Neural cell (in vitro differentiated cells): Measurements from ENCODE around the gene B4GALNT3. TPM values are rescaled to one million over a fixed set of nuclear protein-coding genes. Genes with fewer than 3 reads are reported as not detected.

Source experiments
- H2AFZ ChIP-seq: fragments of 200-600, 300-800 bp; sonication (generic), shearing (Covaris generic); 2 replicates; pipeline ENCODE4 v1.6.0; 2014; ENCODE audit warnings: low read depth, mild to moderate bottlenecking, antibody characterized with exemption, low read length, moderate library complexity
- H3F3A ChIP-seq: fragments of 200-600 bp; shearing (Covaris generic); 2 replicates; pipeline ENCODE4 v1.6.1; 2016; ENCODE audit warnings: mild to moderate bottlenecking, moderate library complexity, mixed read lengths, antibody characterized with exemption, low read length; ENCODE audit not compliant: insufficient read depth, poor library complexity, severe bottlenecking
- H3K27ac ChIP-seq: fragments of 200-600, 300-800 bp; sonication (generic), shearing (Covaris generic); 2 replicates; pipeline ENCODE4 v1.5.1; 2014; ENCODE audit warnings: mild to moderate bottlenecking, low read length, moderate library complexity
- H3K27me3 ChIP-seq: fragments of 300-800, 200-600 bp; sonication (generic), shearing (Covaris generic); 2 replicates; pipeline ENCODE4 v1.6.0; 2014; ENCODE audit warnings: mild to moderate bottlenecking, low read depth, low read length, moderate library complexity; ENCODE audit not compliant: insufficient read depth
- H3K36me3 ChIP-seq: fragments of 300-800, 200-600 bp; sonication (generic), shearing (Covaris generic); 2 replicates; pipeline ENCODE4 v1.5.1; 2014; ENCODE audit warnings: mild to moderate bottlenecking, antibody characterized with exemption, low read length, moderate library complexity; ENCODE audit not compliant: insufficient read depth
- H3K4me2 ChIP-seq: fragments of 300-800, 200-600 bp; sonication (generic), shearing (Covaris generic); 2 replicates; pipeline ENCODE4 v1.6.0; 2014; ENCODE audit warnings: mild to moderate bottlenecking, low read length
- H3K4me3 ChIP-seq: fragments of 300-800, 200-600 bp; sonication (generic), shearing (Covaris generic); 2 replicates; pipeline ENCODE4 v1.5.1; 2014; ENCODE audit warnings: mild to moderate bottlenecking, low read length, moderate library complexity
- H3K79me2 ChIP-seq: fragments of 200-600 bp; shearing (Covaris generic); replicated peaks from 2 replicates; pipeline ENCODE4 v1.6.0; 2014; ENCODE audit warnings: mild to moderate bottlenecking, low read length, moderate library complexity; ENCODE audit not compliant: insufficient read depth
- H3K9ac ChIP-seq: fragments of 300-800, 200-600 bp; sonication (generic), shearing (Covaris generic); 2 replicates; pipeline ENCODE4 v1.6.1; 2016; ENCODE audit warnings: mild to moderate bottlenecking, low read length, mixed read lengths
- H3K9me2 ChIP-seq: fragments of 200-600 bp; shearing (Covaris generic); 2 replicates; pipeline ENCODE4 v1.6.1; 2016; ENCODE audit warnings: mild to moderate bottlenecking, low read length, mixed read lengths; ENCODE audit not compliant: insufficient read depth
- H3K9me3 ChIP-seq: fragments of 200-600, 300-800 bp; sonication (generic), shearing (Covaris generic); 2 replicates; pipeline ENCODE4 v1.6.1; 2016; ENCODE audit warnings: mild to moderate bottlenecking, mixed run types, low read length, moderate library complexity, mixed read lengths
- H4K20me1 ChIP-seq: fragments of 200-600 bp; shearing (Covaris generic); 2 replicates; pipeline ENCODE4 v1.6.1; 2016; ENCODE audit warnings: mild to moderate bottlenecking, mixed run types; ENCODE audit not compliant: insufficient read depth
- CTCF ChIP-seq: fragments of 450-650 bp; IDR thresholded peaks from 2 replicates; pipeline ENCODE4 v1.5.1; 2014; ENCODE audit warnings: antibody characterized with exemption, mild to moderate bottlenecking, moderate library complexity; ENCODE audit not compliant: poor library complexity, severe bottlenecking
- EP300 ChIP-seq: fragments of 450-650 bp; conservative IDR thresholded peaks from 2 replicates; pipeline ENCODE4 v1.6.1; 2014; ENCODE audit warnings: antibody characterized with exemption, mild to moderate bottlenecking, moderate library complexity; ENCODE audit not compliant: poor library complexity, severe bottlenecking
- EZH2 ChIP-seq: fragments of 200-600, 300-800 bp; shearing (Covaris generic), sonication (generic); IDR thresholded peaks from 2 replicates; pipeline ENCODE4 v1.6.1; 2014; ENCODE audit warnings: antibody characterized with exemption, low read length, borderline replicate concordance, mild to moderate bottlenecking; ENCODE audit not compliant: insufficient read depth, poor library complexity, severe bottlenecking
- MXI1 ChIP-seq: fragments of 450-650 bp; conservative IDR thresholded peaks from 2 replicates; pipeline ENCODE4 v1.6.1; 2014; ENCODE audit warnings: antibody characterized with exemption, mild to moderate bottlenecking; ENCODE audit not compliant: poor library complexity, severe bottlenecking
- POLR2AphosphoS5 ChIP-seq: IDR thresholded peaks from 2 replicates; pipeline ENCODE4 v1.6.1; 2012
- RAD21 ChIP-seq: fragments of 450-650 bp; conservative IDR thresholded peaks from 2 replicates; pipeline ENCODE4 v1.6.1; 2014; ENCODE audit warnings: antibody characterized with exemption, mild to moderate bottlenecking, moderate library complexity
- REST ChIP-seq: IDR thresholded peaks from 2 replicates; pipeline ENCODE4 v1.6.1; 2012; ENCODE audit warnings: borderline replicate concordance
- SMC3 ChIP-seq: fragments of 450-650 bp; conservative IDR thresholded peaks from 2 replicates; pipeline ENCODE4 v1.6.1; 2014; ENCODE audit warnings: antibody characterized with exemption, mild to moderate bottlenecking, moderate library complexity; ENCODE audit not compliant: poor library complexity
- TAF1 ChIP-seq: IDR thresholded peaks from 2 replicates; pipeline ENCODE4 v1.6.1; 2012; ENCODE audit warnings: low read depth
- polyA plus RNA-seq: library from polyadenylated mRNA; depleted of rRNA; stranded (reverse); fragments of >200 nt; gene quantifications from 2 replicates; pipeline ENCODE4 v1.2.3, GENCODE V29; 2014

Gene B4GALNT3
- polyA plus RNA-seq, 1 donor from 2014 or later: 6.7 TPM

- TF ChIP-seq POLR2AphosphoS5 (no peak), EZH2 (no peak), RAD21 (no peak), MXI1 (no peak), SMC3 (no peak), REST (no peak), EP300 (no peak), CTCF (no peak), TAF1 (no peak)
- no peaks in the 10 kb centered on the region for H4K20me1 ChIP-seq
- no peaks in the 10 kb centered on the region for H3F3A ChIP-seq
- no peak overlapping the region for H3K4me3 ChIP-seq
- H3K27ac ChIP-seq: no peak overlapping the region
- H3K9ac ChIP-seq: no peak overlapping the region
- no peaks in the 10 kb centered on the region for H3K9me2 ChIP-seq
- H3K9me3 ChIP-seq: no peaks in the 10 kb centered on the region
- no peak overlapping the region for H3K4me2 ChIP-seq
- no peaks in the 10 kb centered on the region for H3K27me3 ChIP-seq
- no peak overlapping the region for H2AFZ ChIP-seq
- H3K36me3 ChIP-seq: no peaks in the 10 kb centered on the region
- H3K79me2 ChIP-seq: no peaks in the 10 kb centered on the region
Observed at GRCh38 chr12:475286-475685, 15.5 kb downstream of the B4GALNT3 start.

- Histone ChIP-seq H3K36me3 (no peaks in the 10 kb centered on the region), H3K9me2 (no peaks in the 10 kb centered on the region), H3K9ac (no peak overlapping the region), H3K4me2 (no peak overlapping the region), H3K9me3 (no peaks in the 10 kb centered on the region), H2AFZ (no peak overlapping the region), H3F3A (no peaks in the 10 kb centered on the region), H3K27ac (no peak overlapping the region), H4K20me1 (no peaks in the 10 kb centered on the region), H3K4me3 (no peak overlapping the region), H3K27me3 (no peaks in the 10 kb centered on the region), H3K79me2 (no peaks in the 10 kb centered on the region)
- TF ChIP-seq RAD21 (no peak), SMC3 (no peak)
Observed at GRCh38 chr12:479161-479560, 19.4 kb downstream of the B4GALNT3 start.
